GM18519 (cell line): Measurements from ENCODE around the gene CHST4.
"Not testable (repeated sequence)": the region's sequence is repeated elsewhere in the genome, so short reads cannot be mapped to it uniquely, and the experiment has no call there.

Experiments
- ATAC-seq: cut with Tn5 transposase; IDR thresholded peaks from one replicate; pipeline ENCODE4 v1.9.1; 2021; ENCODE audit warnings: mild to moderate bottlenecking, moderate library complexity; ENCODE audit not compliant: unreplicated experiment, low FRiP score

Gene CHST4

DNA sequence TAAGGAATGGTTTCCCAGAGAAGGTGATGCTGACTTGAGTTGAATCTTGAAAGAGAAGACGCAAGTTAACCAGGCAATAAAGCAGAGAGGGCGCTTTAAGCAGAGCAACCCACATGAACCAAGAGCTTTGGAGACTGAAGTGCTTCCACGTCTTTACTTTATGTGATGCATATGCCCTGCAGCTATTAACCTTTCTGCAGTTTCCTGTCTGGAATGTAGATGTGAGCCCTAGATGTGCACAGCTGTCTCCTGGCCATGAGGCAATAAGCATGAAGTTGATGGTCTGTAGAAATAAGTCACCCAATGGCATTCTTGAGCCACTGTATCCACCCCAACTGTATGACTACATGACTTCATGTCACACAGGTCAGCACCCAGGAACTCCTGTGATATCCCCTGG, 5.7 kb upstream of the CHST4 start:
- no peak for ATAC-seq

DNA sequence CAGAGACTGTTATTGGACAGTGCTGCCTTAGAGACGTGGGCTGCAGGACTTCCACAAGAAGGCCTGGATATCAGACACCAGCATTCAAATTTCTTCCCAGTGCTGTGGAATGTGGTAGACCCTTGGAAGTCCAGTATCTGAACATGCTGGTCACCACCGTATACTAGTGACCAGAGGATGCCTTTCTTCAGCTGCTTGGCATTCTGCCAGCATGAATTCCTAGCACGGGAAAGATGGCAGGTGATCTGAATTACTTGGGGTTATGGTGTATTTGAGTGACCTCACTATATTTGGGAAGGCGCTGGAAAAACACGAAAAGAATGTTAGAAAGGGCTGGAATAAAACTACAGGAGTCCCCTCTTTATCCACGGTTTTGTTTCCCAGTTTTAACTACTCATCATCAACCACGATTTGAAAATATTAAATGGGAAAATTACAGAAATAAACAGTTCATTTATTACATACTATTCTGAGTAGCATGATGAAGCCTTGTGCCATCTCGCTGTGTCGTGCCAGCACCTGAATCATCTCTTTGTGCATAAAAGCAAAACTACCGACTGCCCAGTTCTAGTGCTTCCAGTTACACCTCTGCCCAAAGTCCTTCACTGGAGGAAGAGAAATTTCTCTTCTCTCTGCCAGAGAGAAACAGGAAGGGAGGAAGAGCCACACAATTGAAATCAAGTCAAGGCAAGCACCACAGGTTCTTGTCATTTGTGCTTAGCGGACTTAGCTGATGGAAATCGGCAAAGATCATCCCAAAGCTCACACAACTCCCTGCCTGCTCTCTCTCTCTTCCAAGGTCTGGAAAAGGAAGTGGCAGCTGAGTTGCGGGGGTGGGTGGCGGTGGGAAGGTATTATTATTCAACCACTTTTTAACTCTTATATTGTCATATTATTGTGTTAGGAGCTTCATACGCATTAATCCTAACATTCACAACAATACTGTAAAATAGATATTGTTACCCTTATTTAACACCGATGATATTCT, 1.4 kb upstream of the CHST4 start:
- no peak for ATAC-seq

DNA sequence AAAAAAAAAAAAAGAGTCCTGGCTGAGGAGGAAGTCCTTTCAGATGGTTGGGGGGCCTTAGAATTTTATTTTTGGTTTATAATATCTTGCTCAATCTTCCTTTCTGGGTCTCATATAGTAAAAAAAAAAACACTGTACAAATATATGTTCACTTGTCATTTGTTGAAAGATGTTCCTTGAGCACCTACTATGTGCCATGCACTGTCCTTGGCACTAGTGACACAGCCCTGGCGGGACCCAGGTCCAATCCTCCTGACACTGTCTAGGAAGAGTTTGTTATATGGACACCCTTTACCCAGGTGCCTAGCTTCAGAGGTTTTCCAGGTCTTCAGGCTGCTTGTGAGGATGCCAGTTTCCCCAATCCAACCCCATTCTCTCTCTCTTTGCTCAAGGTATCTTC, 2.0 kb downstream of the CHST4 start:
- no peak for ATAC-seq

DNA sequence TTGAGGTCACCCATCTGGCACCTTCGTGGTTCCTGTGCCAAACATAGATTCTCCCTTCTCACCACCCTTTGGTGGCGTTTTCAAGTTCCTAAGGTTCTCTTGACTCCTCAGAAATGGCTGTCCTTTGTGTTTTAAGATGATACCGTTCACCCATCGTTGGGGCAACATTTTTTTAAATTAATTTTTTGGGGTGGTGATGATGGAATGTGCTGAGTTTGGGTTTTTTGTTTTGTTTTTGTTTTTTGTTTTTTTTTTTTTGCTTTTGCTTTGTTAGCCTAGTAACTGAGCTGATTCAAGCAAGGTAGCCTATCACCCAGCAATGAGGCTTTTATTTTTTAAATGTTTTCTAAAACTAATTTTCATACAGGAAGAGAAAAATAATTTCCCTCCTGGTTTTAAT, 2.6 kb downstream of the CHST4 start:
- no peak for ATAC-seq

DNA sequence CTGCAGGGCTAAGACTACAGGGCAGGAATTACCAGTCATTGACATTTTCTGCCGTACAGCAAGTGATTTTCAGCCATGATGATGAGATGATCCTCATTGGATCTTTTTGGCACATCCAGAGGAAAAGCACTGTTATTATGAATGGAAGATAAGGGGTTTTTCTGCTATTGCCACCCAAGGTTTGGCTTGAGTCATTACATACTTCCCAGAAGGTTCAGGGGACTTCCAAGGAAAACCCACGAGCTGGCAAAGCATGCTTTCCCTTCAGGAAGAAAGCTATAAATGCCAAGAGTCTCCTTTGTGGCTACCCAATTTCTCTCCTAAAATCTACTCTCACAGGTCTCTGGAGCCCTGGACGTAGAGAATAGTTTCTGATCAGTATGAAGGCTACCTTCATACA, 6.1 kb downstream of the CHST4 start:
- no peak for ATAC-seq

DNA sequence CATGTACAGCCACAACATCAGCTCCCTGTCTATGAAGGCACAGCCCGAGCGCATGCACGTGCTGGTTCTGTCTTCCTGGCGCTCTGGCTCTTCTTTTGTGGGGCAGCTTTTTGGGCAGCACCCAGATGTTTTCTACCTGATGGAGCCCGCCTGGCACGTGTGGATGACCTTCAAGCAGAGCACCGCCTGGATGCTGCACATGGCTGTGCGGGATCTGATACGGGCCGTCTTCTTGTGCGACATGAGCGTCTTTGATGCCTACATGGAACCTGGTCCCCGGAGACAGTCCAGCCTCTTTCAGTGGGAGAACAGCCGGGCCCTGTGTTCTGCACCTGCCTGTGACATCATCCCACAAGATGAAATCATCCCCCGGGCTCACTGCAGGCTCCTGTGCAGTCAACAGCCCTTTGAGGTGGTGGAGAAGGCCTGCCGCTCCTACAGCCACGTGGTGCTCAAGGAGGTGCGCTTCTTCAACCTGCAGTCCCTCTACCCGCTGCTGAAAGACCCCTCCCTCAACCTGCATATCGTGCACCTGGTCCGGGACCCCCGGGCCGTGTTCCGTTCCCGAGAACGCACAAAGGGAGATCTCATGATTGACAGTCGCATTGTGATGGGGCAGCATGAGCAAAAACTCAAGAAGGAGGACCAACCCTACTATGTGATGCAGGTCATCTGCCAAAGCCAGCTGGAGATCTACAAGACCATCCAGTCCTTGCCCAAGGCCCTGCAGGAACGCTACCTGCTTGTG, 10.7 kb downstream of the CHST4 start:
- ATAC-seq: no peak

DNA sequence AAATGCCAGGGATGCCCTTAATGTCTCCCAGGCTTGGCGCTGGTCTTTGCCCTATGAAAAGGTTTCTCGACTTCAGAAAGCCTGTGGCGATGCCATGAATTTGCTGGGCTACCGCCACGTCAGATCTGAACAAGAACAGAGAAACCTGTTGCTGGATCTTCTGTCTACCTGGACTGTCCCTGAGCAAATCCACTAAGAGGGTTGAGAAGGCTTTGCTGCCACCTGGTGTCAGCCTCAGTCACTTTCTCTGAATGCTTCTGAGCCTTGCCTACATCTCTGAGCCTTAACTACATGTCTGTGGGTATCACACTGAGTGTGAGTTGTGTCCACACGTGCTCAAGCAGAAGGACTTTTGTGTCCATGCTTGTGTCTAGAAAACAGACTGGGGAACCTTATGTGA, 11.4 kb downstream of the CHST4 start:
- ATAC-seq: peak; percentile 53

DNA sequence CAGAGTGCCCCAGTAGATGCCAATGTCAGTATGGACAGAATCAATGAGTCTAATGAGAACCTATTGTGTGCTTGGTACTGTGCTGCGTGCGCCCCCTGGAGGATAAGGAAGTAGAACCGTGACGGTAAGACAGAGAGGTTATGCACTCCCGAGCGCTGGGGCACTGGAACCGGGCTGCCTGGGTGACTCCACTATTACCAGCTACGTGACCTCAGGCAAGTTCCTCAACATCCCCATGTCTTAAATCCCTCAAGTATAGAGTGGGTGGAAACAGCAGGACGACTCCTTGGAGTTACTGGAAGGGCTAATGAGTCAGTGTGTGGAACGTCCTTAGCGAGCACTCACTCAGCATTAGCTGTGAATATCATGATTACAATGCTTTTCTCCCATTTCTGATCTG, 16.2 kb downstream of the CHST4 start:
- ATAC-seq: peak; percentile 71

DNA sequence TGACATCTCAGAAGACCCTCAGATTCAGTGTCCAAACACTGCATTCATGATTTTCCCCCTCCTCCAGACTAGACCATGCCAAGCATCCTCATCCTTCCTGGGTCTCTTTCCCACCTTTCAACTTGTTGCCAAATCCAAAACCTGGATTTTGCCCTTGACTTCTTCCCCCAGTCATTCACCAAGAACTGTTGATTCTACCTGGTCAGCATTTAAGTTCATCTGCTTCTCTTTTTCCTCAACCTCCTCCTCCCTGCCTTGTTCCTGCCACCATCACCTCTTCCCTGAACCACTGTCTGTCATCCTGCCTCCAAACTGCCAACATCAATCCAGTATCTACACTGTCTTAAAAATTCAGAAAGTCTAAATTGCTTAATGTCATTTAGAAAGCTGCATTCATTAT, 20.9 kb downstream of the CHST4 start:
- ATAC-seq: no peak

DNA sequence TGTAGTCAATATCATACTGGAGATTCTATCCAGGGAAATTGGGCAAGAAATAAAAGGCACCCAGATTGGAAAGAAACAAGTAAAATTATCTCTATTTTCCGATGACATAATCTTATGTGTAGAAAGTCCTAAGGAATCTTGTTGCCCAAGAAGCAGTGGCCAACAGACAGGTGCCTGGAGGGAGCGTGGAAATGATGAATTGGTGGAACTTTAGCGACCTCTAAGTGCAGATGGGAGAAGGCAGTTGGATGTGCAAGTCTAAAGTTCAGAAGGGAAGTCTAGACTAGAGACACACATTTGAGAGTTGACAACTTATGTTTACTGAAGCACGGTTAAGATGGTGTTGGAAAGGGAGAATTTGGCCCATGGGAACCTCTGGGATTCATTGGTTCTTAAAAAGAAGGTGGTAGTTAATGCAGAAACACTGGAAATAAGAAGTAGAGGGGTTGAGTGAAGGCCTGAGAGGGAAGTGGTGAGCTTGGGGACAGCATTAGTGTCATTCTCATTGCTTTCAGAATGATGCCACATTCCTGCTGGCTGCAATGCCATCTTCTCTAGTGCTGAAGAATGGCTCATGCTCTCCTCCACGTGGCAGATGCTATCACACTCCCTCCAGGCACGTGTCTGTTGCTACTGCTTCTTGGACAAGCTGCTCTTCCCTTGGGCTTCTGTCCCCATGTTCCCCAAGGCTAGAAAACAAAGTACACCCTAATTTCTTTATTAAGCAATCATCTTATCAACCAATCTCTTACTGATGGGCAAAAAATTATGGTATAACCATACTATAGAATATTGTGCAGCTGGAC, 26.7 kb downstream of the CHST4 start:
- ATAC-seq: no peak

DNA sequence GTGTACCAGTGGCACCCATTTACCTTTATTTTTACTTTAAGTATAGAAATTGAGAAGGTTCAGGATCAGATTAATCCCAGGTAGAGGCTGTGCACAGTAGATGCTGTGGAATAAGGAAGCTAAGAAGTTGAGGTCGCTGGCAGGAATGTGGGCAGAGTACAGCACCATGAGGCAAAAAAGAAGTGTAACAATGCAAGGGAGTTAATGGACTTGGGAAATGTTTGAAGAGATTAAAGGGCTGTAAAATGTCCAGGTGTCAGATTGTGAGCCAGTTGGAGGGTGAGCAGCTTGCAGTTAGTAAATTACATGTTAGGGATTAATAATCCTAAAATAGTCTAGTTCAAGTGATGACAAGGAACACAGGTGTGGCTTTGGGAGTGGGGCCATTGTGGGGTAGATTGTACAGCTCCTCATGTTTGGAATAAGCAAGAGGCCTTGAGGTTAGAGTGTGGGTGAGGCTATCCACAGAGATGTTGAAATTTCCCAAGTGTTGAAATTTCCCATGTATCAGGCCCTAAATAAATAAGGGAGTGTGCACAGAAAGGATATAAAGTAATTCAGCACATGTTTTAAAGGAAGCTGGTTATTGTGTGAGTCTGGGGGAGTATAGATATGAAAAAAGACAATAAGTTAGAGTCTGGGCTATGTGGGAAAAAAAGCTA, 29.1 kb downstream of the CHST4 start:
- ATAC-seq: no peak

DNA sequence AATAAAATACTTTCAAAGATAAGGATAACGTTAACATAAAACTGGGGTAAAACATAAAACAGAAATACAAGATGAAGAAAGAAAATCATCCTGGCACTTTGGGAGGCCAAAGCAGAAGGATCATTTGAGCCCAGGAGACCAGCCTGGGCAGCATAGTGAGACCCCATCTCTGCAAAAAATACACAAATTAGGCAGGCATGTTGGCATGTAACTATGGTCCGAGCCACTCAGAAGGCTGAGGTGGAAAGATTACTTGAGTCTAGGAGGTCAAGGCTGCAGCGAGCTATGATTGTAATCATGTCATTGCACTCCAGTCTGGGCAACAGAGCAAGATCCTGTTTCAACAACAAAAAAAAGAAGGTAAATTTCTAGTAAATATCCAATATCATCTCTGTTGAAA, 31.1 kb downstream of the CHST4 start:
- ATAC-seq: no peak

DNA sequence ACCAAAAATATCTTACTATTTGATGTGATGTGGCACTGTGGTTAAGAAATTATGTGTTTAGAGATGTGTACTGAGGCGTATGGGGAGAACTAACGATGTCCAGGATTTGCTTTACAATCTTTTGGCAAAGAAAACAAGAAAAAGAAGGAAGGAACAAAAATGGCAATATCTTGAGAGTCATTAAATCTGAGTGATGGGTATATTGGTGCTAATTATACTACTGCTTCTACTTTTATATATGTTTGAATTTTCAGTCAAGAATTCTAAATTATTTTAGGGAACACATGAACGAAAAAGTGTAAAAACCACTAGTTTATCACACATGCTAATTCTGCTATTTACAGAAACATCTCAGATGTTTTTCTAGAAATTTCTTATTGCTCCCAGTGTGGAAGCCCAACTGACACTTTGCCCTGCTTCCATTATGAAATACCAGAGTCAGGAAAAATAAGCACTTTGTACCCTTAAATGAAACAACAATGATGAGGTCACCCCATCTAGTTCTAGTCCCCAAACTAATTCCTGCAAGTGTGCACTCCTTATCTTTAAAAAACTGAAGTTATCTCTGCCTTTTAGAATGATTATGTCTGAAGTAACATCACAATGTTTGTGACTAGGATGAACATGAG, 31.8 kb downstream of the CHST4 start:
- ATAC-seq: no peak

DNA sequence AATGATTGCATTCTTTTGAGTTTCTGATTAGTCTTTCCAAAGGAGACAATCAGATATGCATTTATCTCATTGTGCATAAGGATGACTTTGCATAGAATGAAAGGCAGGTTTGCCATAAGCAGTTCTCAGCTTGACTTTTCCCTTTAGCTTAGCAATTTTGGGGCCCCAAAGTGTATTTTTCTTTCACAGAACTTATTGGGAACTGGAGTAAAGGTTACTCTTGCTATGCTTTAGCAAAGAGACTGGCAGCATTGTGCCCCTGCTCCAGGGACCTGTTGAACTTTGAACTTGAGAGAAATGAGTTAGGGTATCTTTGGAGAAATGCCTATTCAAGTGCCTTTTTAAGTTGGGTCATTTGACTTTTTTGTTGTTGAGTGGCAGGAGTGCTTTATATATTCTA, 33.6 kb downstream of the CHST4 start:
- ATAC-seq: no peak

DNA sequence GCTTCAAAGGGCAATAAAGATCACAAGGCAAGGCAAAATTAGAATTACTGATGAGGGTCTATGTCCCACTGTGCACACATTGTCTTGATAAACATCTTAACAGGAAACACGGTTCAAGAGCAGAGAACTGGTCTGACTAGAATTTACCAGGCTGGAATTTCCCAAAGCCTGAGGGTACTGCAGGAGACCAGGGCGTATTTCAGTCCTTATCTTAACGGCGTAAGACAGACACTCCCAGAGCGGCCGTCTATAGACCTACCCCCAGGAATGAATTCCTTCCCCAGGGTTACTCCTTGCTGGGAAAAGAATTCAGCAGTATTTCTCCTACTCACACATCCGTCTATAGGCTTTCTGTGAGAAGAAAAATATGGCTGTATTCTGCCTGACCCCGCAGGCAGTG, 35.7 kb downstream of the CHST4 start:
- ATAC-seq: not testable (repeated sequence)

DNA sequence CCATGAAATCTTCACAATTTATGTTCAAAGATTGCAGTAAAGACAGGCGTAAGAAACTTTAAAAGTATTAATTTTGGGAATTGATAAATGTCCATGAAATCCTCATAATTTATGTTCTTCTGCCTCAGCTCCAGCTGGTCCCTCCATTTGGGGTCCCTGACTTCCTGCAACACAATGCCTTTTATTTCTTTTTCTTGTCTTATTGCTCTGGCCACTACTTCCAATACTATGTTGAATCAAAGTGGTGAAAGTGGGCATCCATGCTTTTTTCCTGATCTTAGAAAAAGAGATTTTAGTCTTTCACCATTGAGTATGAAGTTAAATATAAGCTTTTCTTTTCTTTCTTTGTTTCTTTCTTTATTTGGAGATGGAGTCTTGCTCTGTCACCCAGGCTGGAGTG, 36.3 kb downstream of the CHST4 start:
- ATAC-seq: no peak

DNA sequence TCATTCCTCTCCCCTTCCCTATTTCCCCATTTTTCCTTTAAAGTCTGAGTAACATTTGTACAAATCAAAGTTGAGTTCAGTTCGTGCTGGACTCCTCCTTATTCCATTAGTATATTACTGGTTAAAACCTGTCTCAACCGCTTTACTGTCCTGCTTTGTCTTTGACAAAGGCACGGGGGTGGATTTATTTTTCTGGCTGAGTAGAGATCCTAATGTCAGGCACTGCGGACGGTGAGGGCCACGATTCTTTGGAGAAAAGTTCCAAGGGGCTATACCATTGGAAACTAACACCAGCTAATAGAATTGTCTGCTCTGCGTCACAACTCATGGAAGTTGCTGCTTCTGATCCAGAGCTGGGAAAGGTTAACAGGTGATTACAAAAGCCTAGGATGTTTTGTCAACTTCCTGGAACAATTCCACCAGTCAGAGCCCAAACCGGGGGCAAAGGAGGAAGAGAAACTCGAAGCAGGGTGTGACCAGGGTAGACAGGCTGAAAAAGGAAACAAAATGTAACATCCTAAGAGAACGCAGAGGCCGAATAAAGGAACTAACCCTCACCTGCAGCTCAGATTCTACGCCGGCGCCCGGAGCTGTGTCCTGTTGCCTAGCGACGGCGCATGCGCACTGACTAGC, 38.2 kb downstream of the CHST4 start:
- ATAC-seq: peak; percentile 84

DNA sequence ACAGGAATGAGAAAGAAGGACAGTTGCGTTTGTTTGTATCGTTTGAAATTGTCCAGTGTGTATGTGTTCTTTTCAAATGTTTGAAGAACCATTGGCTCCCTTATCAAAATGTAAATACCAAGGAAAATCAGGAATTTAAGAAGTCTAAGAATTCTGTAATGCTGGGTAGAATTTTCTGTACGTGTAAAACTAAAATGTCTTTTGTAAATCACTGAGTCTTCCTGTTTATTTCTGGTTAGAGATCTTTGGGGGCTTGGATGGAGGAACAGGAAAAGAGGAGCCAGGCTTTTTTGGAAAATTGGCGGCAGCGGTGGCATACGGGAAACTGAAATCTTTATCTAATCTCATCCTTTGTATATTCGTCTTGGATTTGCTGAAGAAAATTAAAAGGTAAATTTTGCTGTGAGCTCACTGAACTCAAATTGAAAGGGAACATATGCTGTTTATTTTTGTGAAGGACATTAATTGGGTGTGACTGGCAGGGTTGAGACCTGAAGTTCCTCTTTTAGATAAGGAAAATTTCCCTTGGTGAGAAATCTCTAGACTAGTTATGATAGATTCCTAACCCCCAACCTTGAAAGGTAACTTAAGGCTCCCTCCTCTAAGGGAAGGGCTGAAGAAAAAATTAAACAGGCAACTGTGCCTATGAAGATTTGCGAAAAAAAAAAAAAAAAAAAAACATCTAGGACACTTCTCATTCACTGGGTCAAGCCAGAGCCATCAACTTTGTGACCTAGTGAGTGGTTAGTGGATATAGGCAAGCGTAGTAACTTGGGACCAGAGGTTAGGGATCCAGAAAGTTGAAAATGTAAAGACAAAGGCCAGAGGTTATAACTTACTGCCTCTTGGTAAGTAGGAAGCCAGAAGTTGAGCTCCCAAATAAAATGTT, 39.8 kb downstream of the CHST4 start:
- ATAC-seq: no peak
